SH-SY5Y (cell line): ENCODE data around the gene INF2.

Experiments used
- GATA2 ChIP-seq: IDR thresholded peaks from 2 replicates; pipeline ENCODE4 v1.6.1; 2011; ENCODE audit warnings: mild to moderate bottlenecking, low read depth, low read length
- GATA3 ChIP-seq: IDR thresholded peaks from 2 replicates; pipeline ENCODE4 v1.6.1; 2011; ENCODE audit warnings: low read depth, mild to moderate bottlenecking, low read length, moderate library complexity

- no peak for TF ChIP-seq GATA2
- TF ChIP-seq GATA3 = no peak
Measured at GRCh38 chr14:104702673-104703072, 13.3 kb downstream of the INF2 start.
